GM12892 (cell line): ENCODE data around the gene ARHGEF11.

Experiments used
- POLR2A ChIP-seq: IDR thresholded peaks from 2 replicates; pipeline ENCODE4 v1.6.1; 2011; ENCODE audit warnings: low read depth, low read length, control low read depth
- POLR2AphosphoS5 ChIP-seq: IDR thresholded peaks from 2 replicates; pipeline ENCODE4 v1.6.1; 2011; ENCODE audit warnings: low read depth, low read length, control low read depth
- TAF1 ChIP-seq: IDR thresholded peaks from 2 replicates; pipeline ENCODE4 v1.6.1; 2011; ENCODE audit warnings: low read depth, mild to moderate bottlenecking, control low read depth, low read length, borderline replicate concordance

DNA sequence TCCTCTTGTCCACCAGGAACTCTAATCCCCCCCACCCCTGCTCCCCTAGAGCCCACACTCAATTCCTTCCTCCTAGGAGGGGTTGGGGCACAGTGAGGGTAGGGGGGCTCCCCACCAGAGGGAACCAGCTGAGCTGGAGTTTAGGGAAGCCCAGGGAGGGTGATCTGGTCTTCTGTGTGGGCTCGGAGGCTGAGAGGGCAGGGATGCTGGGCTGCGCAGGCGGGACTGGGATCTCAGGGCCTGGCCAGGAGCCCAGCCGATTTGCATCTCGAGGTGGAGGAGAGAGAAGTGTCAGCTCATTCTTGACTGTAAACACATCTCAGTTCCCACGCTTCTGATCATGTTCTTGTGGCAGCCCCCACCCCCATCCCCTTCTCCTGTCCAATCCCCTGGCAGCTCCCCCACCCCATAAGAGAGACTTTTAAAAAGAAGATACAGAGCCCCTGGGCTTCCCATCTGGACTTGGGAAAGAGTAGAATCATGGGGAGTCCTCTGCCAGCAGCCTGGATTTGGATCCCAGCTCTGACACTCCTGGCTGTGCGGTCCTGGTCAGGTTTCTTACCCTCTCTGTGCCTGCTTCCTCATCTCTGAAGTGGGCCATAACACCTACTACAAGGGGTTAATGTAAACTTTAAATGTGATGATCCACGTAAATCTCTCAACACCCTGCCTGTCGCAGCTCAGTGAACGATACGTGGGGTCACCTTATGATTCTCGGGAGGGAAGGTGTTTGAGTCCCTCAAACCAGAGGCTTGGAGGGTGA, 145.4 kb downstream of the ARHGEF11 start:
- TF ChIP-seq POLR2A (no peak), TAF1 (no peak), POLR2AphosphoS5 (no peak)
